NCI-H748 treated with DMSO at 0.1 percent for 48 hours (cell line): ENCODE results near the gene CAMSAP2.
A peak's percentile ranks its signal among the peaks of the same experiment; 100 is the strongest.
"Not testable (repeated sequence)": the region's sequence is repeated elsewhere in the genome, so short reads cannot be mapped to it uniquely, and the experiment has no call there.

ENCODE experiments used
- DNase-seq: peaks from one replicate; lab custom pipeline; 2025; lab: John Stamatoyannopoulos, UW

The CAMSAP2 gene

DNA sequence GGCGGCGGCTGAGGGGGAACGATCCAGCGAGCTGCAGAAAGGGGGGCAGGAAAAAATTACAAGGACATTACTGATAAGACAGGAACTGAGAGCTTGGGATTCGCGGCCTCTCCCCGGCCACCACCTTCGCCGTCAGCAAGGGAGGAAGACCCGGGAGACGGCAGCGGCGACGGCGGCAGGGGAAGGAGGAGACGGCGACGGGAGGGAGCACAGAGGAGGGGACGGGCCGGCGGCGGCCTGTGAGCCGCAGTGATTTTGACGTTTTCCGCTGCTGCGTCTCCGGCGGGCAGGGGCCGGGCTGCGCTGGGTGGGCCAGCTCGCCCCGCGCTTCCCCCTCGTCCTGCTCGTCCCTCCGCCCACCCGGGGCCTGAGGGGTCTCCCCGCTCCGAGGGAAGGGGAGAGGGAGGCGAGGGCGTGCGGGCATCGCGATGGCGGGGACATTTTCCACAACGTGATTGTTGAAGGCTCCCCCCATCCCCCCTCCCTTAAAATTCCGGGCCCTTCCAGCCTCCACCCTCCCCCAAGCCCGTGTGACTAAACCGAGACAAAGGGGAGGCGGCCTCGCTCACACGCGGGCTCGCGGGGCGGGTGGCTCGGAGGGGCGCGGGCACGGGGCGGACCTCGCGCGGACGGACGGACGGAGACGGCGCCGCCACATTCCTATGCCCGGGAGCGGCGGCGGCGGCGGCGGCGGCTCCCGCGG, 407 bp downstream of the CAMSAP2 start:
- peak; percentile 68 for DNase-seq

DNA sequence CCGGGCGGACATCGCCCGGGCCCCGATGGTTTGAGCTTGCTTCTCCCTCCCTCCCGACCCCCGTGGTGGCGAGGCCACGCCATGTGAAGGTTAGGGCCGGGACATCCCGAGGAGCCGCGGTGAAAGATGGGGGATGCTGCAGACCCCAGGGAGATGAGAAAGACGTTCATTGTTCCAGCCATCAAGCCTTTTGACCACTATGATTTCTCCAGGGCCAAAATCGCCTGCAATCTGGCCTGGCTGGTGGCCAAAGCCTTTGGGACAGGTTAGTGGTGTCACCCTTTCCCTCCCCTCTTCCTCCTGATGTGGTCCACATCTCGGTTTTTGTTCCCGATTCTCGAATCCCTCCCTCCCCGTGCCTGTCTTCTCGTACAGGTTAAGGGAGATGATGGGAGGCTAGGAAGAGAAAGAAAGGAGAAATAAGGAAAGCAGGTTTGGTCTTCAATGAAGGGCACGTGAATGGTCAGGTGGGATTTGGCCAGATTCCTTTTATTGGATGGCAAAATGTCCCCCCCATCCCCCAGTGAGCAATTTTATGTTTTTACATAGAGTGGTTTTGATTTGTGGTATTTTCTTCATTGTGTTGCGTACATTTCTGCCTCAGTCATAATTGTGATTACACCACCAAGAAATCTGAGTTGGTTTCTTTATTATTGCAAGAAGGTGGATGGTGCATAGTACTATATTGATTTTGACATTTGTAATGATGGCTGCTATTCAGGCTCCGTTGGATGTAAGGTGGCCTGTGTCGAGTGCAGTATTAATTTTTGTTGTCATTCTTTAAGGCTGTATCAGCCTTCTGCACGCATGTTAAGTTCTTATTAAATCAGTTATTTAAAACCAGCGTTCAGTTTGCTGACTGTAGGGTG, 1.2 kb downstream of the CAMSAP2 start:
- DNase-seq = no peak

DNA sequence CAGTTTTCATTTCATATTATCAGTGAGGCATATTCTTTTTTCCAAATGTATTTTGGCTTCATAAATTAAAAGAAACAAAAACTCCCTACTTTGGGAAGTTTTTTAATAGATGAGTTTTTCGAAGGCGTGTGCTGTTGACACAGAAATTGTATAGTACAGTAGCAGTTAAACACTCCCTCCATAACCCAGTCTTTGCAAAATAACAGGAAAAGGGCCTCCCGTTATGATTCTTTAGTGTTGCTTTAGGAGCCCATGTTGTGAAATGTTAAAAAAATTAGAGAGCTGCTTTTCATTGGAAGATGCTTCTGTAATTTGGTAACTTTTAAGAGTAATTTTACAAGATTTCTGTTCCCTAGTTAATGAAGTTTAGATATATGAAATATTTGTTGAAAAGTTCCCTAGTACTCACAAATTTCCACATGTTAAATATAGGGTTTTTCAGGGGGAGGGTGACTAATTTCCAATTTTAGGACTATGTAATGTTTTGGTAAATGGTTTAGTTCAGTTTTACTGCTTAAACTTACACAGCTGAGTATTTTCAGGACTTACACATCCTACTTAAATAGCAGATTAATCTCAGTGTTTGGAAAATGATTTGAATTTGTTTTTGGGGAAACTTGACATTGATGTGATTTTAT, 2.0 kb downstream of the CAMSAP2 start:
- DNase-seq = no peak

DNA sequence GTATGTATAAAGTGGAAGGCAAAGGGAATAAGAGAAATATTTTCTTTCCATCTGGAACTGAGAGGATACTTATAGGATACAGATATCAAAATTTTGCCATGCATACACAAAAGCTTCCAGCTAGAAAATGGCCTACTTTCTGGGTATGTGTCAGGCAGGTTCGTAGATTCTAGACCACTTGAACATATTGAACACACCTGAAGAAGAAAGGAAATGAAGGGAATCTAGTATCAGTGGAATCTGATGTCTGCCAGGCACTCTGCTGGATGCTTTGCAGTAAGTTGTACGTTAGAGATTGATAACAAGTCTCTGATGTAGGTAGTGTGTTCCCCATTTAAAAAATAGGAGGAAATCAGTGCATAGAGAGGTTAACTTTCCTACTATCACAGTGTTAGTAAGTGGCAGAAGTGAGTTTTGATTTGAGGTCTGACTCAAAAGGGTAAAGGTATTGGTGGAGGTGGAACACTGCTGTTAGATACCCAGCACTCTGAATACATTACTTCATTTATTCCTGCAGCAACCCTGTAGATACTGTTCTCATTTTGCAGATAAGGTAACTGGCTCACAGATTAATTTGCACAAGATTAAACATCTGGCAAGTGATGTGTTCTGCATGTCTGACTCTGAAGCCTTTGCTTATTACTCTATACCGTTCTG, 3.0 kb downstream of the CAMSAP2 start:
- no peak for DNase-seq

DNA sequence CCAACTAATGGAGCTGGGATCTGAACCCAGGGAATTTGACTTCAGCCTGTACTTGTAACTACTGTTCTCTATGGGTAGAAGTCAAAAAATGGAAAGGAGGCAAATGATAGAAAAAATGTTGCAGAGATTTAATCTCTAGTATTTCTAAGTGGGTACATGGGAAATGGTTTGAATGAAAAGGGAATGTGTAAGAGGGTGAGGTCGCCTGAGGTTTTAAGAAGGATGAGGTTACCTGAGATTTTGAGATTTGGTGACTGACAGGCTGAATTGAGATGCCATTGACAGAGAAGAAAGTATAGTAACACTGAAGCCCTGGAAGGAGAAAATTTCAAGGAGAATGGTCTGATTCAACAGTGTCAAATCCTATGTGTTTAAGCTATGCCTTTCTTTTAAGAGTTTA, 5.5 kb downstream of the CAMSAP2 start:
- DNase-seq = no peak

DNA sequence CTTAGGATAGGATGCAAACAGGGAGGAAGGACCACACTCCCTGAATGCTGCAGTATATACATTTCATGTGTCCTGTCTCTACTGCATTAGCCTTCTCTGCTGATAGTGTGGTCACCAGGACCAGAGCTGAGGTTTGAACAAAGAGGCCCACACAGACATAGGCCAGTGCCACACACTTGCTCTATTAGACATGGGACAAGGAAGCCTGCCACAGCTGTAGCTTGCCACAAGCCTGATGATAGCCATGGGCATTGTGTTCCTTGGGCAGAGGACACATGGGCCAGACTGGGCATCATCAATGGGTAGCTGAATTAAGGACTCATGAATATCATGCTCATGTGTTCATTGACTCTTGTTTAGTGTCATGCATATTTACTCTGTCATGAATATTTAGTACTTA, 10.4 kb downstream of the CAMSAP2 start:
- no peak for DNase-seq

DNA sequence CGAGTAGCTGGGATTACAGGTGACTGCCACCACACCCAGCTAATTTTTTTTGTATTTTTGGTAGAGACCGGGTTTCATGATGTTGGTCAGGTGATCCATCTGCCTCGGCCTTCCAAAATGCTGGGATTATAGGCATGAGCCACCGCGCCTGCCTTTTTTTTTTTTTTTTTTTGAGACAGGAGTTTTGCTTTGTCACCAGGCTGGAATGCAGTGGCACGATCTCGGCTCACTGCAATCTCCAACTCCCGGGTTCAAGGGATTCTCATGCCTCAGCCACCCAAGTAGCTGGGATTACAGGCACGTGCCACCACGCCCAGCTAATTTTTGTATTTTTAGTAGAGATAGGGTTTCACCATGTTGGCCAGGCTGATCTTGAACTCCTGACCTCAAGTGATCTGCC, 12.1 kb downstream of the CAMSAP2 start:
- not testable (repeated sequence) for DNase-seq

DNA sequence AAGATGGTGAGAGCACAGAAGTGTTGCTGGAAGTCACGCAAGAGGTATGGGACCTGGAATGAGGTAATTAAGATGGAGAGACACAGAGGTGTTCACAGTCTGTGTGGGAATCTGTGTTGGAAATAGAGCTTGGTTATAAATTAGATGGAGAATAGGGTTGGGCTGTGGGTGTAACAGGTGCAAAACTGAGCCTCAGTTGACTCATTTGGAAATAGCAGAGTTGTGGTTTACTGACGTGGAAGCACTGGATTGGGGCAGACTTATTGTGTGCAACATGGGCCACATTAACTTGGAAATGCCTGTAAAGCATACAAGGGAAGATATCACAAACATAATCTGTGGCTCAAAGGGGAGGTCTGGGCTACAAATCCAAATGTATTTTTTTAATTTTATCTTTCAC, 13.0 kb downstream of the CAMSAP2 start:
- DNase-seq = no peak

DNA sequence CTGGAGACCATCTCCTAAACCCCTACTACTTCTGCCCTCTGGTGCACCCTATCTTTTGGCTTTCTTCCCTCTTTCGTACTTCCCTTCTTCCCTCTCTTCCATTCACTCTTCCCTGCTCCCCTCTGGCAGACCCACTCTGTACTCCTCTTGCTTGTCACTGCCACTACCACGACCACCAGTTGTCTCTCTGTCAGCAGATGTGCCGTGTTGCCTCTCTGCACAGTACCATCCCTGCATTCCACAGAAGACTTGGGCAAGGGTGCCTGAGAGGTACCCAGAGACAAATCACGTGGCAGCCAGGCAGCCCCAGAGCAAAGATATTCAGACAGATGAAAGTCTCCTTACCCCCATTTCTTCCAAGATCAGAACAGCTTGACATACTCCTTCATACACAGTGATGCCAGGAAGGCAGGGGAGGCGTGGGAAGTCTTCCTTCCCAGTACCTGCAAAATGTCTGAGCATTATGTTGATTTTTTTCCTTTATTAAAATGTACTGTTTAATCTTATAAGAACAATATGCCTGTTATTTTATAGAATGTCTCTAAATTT, 15.0 kb downstream of the CAMSAP2 start:
- no peak for DNase-seq

DNA sequence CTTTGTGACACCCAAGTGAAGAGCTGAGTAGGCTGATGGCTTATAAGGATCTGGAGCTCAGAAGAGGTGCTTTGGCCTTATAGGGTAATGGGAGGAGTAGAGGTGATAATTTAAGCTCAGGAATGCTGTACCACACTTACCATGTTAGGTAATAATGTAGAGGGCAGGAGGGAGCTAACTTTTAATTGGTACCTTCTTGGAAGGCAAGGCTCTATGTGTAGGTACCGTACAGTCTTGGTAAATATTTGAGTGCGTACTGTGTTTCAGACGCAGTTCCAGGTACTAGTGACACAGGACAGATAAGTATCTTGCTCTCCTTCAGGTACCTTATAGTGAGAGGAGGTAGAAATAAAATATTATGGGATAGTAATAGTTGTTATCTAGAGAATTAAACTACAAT, 16.8 kb downstream of the CAMSAP2 start:
- DNase-seq = no peak

DNA sequence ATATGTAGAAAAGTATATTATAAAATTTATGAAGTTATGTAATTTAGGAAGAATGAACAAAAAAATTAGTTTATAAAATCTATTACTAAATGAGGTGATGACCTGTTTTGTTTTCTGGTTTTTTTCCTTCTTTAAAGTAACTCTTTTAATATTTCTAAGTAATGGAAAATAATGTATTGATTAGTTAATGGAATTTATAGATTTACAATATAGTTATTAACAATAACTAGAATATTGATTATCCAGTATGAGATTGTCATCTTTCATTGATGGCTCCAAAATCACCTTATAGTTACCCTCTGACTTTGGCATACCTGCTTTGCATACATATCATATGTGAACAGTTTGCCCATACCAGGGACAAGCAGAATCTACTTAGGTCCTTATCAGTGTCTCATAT, 23.4 kb downstream of the CAMSAP2 start:
- no peak for DNase-seq

DNA sequence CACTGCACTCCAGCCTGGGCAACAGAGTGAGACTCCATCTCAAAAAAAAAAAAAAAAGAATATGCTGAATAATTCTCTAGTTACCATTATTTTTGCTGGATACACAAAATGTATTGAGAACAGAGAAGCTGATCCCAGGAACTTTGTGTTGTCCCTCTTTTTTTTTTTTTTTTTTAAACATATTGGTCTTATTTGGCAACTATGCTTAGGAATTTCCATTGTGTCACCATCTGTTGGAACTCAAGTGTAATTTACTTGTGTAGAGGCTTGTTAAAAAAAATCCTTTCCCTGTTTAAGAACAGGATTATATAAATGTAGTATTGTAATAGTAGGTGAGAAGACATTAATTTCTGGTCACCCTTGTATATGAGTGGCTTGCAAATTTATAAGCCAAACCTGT, 28.6 kb downstream of the CAMSAP2 start:
- DNase-seq = no peak

DNA sequence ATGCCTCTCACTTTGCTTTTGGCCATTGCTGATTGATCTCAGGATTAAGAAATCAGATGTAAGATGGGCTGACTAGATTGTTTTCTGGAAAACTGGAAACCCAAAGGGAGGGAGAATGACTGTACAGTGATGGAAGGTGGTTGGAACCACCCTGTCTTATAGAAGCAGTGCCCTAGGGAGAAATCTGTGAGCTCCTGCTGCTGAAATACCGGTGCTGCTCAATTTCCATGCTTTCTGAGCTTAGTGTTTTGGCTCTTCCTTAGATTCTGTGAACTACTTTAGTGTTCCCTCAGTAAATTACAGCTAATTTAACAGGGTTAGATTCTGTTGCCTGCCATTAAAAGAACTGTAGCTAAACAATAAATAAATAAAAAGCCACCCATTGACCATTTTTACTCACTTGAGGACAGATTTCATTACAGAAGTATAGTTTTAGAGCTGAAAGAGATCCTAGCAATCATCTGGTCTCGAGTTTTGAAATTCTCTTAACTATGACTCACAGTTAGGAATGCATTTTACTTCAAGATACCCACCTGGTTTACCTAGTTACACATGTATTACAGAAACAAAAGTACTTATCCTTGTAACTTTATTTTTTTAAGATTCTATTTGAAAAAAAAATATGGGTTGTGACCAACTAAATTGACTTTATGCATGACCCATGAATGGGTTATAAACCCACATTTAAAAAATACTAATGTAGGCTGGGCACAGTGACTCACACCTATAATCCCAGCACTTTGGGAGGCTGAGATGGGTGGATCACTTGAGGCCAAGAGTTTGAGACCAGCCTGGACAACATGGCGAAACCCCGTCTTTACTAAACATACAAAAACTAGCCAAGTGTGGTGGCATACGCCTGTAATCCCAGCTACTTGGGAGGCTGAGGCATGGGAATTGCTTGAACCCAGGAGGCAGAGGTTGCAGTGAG, 33.2 kb downstream of the CAMSAP2 start:
- DNase-seq = no peak

DNA sequence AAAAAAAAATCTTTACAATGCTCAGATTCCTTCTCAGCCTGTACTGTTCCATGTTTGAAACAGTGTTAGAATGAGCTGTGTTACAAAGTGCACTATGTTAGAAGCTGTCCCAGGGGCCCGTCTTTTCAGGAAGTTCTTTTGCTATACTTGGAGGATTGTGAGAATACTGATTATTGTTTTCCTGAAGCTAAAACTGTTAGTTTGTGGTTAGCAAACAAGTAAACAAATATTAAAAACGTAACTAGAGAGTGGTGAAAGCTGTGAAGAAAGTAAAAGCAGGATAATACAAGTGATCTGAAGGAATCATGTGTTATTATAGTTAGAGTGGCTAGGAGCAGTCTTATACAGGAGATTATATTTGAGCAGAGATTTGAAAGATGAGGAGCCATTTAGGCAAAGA, 35.6 kb downstream of the CAMSAP2 start:
- no peak for DNase-seq

DNA sequence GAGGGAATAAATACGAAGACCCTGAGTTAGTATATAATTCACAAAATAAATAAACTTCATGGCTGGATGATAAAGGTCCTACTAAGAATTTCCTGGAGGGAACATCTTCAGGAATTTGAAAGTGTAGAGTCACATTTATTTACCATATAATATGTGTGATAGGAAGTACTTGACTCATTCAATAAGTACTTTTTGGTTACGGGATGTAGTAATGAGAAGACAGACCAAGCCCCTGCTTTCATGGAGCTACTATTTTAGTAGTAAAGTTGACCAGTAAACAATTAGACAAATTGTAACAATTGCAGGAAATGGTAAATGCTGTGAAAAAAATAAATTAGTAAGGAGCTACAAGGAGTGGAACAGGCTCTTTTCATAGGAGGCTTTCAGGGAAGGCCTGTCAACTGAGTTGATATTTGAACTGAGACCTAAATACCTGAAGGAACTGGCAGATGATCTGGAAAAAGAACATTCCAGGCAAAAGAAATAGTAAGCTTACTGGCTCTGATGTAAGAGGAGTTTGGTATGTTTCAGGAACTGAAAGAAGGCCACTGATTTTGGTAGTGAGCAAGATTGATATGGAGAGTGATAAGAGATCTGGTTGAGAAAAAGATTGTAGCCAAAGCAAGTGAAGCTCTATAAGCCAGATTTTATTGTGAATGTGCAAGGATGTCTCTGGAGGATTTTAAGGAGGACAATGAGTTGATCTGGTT, 36.2 kb downstream of the CAMSAP2 start:
- DNase-seq = no peak

DNA sequence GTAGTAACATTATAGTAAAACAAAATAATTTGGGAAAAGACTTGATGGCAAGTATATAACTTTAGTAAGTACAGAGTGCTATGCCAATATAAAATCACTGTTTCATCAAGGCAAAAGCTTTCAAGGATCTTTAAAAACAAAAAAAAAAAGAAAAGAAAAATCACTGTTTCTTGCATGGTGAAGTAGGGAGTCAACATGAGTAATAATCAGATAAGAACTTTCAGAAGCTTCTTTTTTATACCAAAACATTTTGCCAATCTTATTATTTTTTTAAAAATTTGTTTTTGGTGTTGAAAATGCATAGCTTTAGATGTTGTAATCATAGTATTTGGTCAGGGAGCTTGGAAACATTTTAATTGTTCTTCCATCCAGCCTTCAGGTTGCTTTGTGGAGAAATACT, 37.2 kb downstream of the CAMSAP2 start:
- no peak for DNase-seq

DNA sequence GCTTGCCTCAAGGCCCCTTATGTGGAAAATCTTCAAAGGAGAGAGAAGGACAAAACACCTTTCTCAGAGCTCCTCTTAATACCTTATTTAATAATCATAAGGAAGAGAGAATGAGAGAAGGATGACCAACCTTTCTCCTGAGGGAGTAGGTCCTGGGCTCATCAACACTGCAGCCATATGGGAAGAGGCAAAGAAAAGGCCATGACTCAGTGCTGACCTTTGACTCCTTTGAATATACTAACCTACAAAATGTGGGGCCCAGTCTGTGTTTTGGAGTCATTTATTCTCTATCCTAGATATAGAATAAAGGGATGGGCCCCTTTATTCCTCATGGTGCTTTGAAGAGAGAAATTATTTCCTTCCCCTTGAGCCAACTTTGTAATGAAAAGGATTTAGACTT, 38.3 kb downstream of the CAMSAP2 start:
- no peak for DNase-seq

DNA sequence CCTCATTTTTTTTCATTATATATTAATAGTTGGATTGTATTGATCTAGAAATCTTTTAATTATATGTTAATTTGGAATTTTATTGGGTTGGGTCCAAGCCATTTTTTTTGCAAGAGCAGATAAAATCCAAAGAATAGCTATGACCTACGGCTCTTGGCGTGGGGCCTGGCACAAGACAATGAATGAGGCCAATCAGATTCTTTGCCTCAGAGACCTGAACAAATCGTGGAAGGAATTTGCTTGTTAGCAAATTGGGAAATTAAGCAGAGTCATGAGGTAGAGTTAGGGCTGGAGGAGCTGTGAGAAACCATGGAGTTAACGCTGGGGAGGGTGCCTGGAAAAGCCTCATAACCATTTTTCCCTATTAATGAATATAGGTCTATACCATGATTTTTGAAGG, 40.1 kb downstream of the CAMSAP2 start:
- no peak for DNase-seq

DNA sequence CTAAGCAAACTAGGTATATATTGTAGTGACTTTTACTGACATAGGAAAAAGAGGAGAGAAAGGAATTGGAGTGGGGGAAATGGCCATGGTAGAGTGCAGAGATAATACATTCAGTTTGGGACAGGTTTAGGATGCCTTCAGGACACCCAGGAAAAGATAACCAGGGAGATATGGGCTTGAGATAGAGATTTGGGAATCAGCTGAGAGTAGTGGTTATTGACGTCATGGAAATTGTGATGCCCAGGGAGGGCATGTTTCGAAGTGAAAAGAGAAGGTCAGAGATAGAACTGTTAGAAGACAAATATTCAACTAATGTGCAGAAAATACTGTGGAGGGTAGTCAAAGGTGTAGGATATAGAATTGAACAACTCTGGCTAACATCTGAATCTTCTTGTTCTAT, 40.6 kb downstream of the CAMSAP2 start:
- DNase-seq = no peak

DNA sequence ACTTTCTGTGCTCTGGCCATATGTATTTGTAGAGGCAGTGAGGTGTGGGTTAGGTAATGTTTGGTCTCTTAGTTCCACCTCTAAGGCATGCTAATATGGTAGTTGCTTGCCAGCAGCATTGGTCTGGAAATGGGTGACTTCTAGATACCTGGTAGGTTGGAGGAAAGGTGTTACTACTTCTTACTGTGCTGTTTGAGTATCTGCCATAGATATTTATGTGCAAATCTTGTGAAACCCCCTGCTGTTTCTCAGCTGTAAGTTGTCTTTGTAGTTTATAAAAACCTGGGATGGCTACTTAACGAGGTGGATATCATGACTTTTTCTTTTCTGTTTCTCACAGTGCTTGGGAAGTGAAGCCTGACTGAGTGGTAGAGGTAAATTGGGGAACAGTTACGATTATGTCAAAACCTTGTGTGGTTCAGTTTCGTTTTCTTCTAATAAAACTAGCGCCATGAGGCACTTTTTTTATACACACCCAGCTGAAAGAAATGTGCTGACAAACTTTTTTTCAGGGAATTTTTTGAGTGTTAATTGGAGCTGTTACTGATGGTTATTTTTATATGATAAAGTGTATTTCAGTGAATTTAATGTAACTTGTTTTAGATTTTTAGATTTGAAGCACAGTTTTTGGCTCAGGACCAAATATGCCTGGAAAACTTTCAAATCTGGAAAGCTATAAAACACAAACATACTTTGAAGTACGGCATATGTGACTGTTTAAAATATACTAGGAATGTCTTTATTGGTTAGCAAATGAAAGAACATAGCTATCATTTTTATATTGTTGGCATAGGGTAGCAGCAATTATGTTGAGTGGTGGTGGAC, 42.1 kb downstream of the CAMSAP2 start:
- DNase-seq = no peak
